DOHH2 (cell line): ENCODE results near the gene FREM1.

Experiments
- EZH2phosphoT487 ChIP-seq: fragments of 200-600 bp; sonication (generic); IDR thresholded peaks from 2 replicates; pipeline ENCODE4 v1.6.1; 2017; ENCODE audit warnings: borderline replicate concordance, mild to moderate bottlenecking, antibody characterized with exemption, low read length, moderate library complexity, mixed read lengths
- TF ChIP-seq, protein P1 (sequence below): fragments of 200-600 bp; sonication (generic); IDR thresholded peaks from one replicate; pipeline ENCODE4 v1.5.1; 2014; ENCODE audit warnings: antibody characterized with exemption, mild to moderate bottlenecking, low read depth, low read length; ENCODE audit not compliant: poor library complexity, severe bottlenecking

DNA sequence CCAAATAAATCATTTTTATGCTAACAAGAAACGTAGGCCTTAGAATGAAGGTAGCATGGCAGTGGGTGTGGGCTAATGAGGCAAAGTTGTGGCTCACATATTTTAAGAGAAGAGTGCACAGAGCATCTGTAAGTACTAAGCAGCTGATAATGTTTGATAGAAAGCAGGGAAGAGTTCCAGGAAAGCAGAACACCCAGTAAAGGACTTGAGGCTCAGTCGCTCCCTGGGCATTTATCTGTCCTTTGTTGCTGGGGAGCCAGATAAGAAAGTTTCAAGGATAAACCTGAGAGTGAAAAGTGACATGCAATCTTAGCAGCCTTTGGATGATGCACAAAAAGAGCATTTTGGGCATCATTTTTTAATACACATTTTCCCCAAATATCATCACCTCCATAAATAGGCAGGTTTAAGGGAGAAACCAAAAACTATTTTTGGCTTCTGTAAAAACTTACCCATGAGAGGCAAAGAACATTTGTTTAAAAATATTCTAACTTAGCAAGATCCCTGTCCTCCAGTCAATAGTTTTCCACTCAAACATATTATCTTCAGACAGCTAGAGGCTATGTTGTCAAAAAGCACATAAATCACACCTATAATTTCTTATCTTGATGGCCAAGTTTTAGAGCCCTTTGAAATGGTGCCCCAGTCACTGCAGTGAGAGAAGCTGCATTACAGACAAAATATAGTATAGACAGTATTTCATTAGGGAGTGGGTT is 3.4 kb downstream of the FREM1 start:
- TF ChIP-seq, protein P1, sequence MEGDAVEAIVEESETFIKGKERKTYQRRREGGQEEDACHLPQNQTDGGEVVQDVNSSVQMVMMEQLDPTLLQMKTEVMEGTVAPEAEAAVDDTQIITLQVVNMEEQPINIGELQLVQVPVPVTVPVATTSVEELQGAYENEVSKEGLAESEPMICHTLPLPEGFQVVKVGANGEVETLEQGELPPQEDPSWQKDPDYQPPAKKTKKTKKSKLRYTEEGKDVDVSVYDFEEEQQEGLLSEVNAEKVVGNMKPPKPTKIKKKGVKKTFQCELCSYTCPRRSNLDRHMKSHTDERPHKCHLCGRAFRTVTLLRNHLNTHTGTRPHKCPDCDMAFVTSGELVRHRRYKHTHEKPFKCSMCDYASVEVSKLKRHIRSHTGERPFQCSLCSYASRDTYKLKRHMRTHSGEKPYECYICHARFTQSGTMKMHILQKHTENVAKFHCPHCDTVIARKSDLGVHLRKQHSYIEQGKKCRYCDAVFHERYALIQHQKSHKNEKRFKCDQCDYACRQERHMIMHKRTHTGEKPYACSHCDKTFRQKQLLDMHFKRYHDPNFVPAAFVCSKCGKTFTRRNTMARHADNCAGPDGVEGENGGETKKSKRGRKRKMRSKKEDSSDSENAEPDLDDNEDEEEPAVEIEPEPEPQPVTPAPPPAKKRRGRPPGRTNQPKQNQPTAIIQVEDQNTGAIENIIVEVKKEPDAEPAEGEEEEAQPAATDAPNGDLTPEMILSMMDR = no peak
- TF ChIP-seq EZH2phosphoT487 = no peak
